ENCODE data around the gene TAOK2. TPM values are rescaled to one million over a fixed set of nuclear protein-coding genes. Genes with fewer than 3 reads are reported as not detected.

Gene TAOK2
- total RNA-seq, 1 experiment from 2014 or later: 99.4 TPM

DNA sequence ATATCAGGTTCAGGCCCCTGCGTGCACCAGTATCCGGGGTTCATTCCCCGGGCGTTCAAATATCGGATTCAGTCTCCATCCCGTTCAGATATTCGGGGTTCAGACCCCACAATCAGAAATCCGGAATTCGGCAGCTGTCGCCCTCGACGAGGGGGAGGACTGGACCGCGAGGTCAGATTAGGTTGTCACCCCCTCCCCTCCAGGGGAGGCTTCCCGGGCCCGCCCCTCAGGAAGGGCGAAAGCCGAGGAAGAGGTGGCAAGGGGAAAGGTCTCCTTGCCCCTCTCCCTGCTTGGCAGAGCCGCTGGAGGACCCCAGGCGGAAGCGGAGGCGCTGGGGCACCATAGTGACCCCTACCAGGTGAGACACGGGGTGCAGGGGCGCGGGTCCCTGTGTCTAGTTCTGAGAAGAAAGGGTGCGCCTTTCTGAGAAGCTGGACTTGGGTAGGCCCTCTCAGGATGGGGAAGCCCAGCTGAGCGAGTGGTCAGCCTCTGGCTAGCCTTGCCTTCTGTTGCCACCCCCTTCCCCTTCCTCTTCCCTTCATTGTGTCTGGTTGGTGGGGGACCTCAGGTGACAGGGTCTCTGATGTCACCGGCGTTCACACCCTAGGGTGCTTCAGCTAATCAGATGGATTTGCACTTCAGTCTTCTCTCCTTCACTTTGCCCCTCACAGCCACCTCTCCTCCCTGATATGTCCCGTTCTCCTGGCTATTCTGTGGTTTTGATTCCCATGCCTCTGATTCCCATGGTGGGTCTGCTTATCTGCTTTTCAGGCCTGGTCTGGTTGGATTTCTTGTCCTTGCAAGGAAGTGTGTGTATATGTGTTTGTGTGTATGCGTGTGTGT is 844 bp downstream of the TAOK2 start:
- TF ChIP-seq, protein P1, sequence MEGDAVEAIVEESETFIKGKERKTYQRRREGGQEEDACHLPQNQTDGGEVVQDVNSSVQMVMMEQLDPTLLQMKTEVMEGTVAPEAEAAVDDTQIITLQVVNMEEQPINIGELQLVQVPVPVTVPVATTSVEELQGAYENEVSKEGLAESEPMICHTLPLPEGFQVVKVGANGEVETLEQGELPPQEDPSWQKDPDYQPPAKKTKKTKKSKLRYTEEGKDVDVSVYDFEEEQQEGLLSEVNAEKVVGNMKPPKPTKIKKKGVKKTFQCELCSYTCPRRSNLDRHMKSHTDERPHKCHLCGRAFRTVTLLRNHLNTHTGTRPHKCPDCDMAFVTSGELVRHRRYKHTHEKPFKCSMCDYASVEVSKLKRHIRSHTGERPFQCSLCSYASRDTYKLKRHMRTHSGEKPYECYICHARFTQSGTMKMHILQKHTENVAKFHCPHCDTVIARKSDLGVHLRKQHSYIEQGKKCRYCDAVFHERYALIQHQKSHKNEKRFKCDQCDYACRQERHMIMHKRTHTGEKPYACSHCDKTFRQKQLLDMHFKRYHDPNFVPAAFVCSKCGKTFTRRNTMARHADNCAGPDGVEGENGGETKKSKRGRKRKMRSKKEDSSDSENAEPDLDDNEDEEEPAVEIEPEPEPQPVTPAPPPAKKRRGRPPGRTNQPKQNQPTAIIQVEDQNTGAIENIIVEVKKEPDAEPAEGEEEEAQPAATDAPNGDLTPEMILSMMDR (IDR thresholded peaks at IDR 0.05): no peak
- TF ChIP-seq, protein P2, sequence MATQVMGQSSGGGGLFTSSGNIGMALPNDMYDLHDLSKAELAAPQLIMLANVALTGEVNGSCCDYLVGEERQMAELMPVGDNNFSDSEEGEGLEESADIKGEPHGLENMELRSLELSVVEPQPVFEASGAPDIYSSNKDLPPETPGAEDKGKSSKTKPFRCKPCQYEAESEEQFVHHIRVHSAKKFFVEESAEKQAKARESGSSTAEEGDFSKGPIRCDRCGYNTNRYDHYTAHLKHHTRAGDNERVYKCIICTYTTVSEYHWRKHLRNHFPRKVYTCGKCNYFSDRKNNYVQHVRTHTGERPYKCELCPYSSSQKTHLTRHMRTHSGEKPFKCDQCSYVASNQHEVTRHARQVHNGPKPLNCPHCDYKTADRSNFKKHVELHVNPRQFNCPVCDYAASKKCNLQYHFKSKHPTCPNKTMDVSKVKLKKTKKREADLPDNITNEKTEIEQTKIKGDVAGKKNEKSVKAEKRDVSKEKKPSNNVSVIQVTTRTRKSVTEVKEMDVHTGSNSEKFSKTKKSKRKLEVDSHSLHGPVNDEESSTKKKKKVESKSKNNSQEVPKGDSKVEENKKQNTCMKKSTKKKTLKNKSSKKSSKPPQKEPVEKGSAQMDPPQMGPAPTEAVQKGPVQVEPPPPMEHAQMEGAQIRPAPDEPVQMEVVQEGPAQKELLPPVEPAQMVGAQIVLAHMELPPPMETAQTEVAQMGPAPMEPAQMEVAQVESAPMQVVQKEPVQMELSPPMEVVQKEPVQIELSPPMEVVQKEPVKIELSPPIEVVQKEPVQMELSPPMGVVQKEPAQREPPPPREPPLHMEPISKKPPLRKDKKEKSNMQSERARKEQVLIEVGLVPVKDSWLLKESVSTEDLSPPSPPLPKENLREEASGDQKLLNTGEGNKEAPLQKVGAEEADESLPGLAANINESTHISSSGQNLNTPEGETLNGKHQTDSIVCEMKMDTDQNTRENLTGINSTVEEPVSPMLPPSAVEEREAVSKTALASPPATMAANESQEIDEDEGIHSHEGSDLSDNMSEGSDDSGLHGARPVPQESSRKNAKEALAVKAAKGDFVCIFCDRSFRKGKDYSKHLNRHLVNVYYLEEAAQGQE (IDR thresholded peaks at IDR 0.05; ENCODE audit: insufficient read depth in 1 of 2, low read depth in 2 of 2, low read length in 1 of 2): no peak
- TF ChIP-seq SIN3A (IDR thresholded peaks at IDR 0.05; ENCODE audit: borderline replicate concordance, insufficient read depth, low read depth, low read length) (no peak), TCF7L2 (IDR thresholded peaks at IDR 0.05; ENCODE audit: low read depth, low read length) (no peak), POLR2AphosphoS5 (IDR thresholded peaks at IDR 0.05; ENCODE audit: low read depth, low read length) (no peak)
- H3K27me3 ChIP-seq (ENCODE audit: control insufficient read depth, insufficient read depth, low read length): no peaks in the 10 kb centered on the region
- intact Hi-C loops (cut with micrococcal nuclease; ENCODE audit: unreplicated experiment) (no loop called here), in situ Hi-C loops (cut with HindIII; ENCODE audit: low pct_unique_long_range_greater_than_20kb, low sequenced_read_pairs) (no loop called here)
- DNase-seq (ENCODE audit: low read depth, low spot score) (no peak), ATAC-seq (no peak)
- H3K27ac ChIP-seq (ENCODE audit: low read length): peak overlapping the region; percentile 88
- ChIA-PET CTCF (no interaction called here), POLR2A (interaction anchor here (0.6 to 1.1 kb wide), 2 partner anchors 29 to 48 kb away, joined by 3 to 4 read pairs; partner anchors contain the start of gene KCTD13)
- H3K4me1 ChIP-seq (ENCODE audit: control insufficient read depth, insufficient read depth, low read length): peaks cover 19% of the 10 kb centered on the region
- H3K36me3 ChIP-seq (ENCODE audit: control insufficient read depth, insufficient read depth, low read length): peaks cover 8% of the 10 kb centered on the region
- no peaks in the 10 kb centered on the region for H3K9me3 ChIP-seq (ENCODE audit: control insufficient read depth, insufficient read depth, low read depth, low read length)
- BruUV-seq (replicated peaks): no TSS peak
- H3K4me3 ChIP-seq (ENCODE audit: low read depth in 2 of 2, low read length in 2 of 2): peak overlapping the region; percentile 71 to 96

DNA sequence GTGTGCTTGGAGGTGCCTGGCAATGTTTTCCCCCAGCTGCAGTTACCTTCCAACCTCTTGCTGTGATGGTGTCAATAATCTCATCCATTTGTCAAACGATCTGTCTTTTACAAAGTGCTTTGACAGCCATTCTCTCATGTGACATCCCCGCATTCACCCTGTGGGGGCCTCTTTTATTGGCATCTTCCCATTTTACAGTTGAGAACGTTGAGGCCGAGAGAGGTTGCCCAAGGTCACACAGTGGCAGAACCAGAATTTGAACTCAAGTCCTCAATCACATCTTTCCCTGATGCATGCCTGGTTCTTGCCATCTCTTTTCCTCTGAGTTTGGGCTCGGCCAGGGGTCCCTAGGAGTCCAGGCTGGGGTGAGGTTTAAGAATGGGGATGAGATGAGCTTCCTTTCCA is 1.5 kb downstream of the TAOK2 start:
- Histone ChIP-seq H3K27me3 (ENCODE audit: control insufficient read depth, insufficient read depth, low read length) (no peaks in the 10 kb centered on the region), H3K27ac (ENCODE audit: low read length) (peak overlapping the region; percentile 88), H3K4me3 (ENCODE audit: low read depth in 2 of 2, low read length in 2 of 2) (peak overlapping the region; percentile 71 to 96), H3K9me3 (ENCODE audit: control insufficient read depth, insufficient read depth, low read depth, low read length) (no peaks in the 10 kb centered on the region), H3K4me1 (ENCODE audit: control insufficient read depth, insufficient read depth, low read length) (peaks cover 19% of the 10 kb centered on the region), H3K36me3 (ENCODE audit: control insufficient read depth, insufficient read depth, low read length) (peaks cover 10% of the 10 kb centered on the region)
- in situ Hi-C loops (cut with HindIII; ENCODE audit: low pct_unique_long_range_greater_than_20kb, low sequenced_read_pairs) (no loop called here), intact Hi-C loops (cut with micrococcal nuclease; ENCODE audit: unreplicated experiment) (no loop called here)
- no peak for TF ChIP-seq SIN3A (IDR thresholded peaks at IDR 0.05; ENCODE audit: borderline replicate concordance, insufficient read depth, low read depth, low read length)
- TF ChIP-seq, protein P2 (IDR thresholded peaks at IDR 0.05; ENCODE audit: insufficient read depth in 1 of 2, low read depth in 2 of 2, low read length in 1 of 2): no peak
- TF ChIP-seq TCF7L2 (IDR thresholded peaks at IDR 0.05; ENCODE audit: low read depth, low read length): no peak
- TF ChIP-seq POLR2AphosphoS5 (IDR thresholded peaks at IDR 0.05; ENCODE audit: low read depth, low read length): no peak
- TF ChIP-seq, protein P1 (IDR thresholded peaks at IDR 0.05): no peak
- ATAC-seq (no peak), DNase-seq (ENCODE audit: low read depth, low spot score) (no peak)
- ChIA-PET POLR2A (interaction anchor here (0.6 to 1.1 kb wide), 2 partner anchors 30 to 49 kb away, joined by 3 to 4 read pairs; partner anchors contain the start of gene KCTD13), CTCF (interaction anchor here (0.6 kb wide), 1 partner anchor 43 kb away, joined by 3 read pairs; no protein-coding TSS in a partner anchor)
- no TSS peak for BruUV-seq (replicated peaks)

Data from Panc1 (cell line).